SKM-1 treated with dmso at 0.1 percent for 144 hours (cell line): ENCODE measurements around the gene LYSET.
"Not testable (repeated sequence)": the region's sequence is repeated elsewhere in the genome, so short reads cannot be mapped to it uniquely, and the experiment has no call there.

Experiments used
- DNase-seq: peaks from one replicate; lab custom pipeline; 2025; ENCODE audit not compliant: unreplicated experiment; lab: John Stamatoyannopoulos, UW

LYSET gene

DNA sequence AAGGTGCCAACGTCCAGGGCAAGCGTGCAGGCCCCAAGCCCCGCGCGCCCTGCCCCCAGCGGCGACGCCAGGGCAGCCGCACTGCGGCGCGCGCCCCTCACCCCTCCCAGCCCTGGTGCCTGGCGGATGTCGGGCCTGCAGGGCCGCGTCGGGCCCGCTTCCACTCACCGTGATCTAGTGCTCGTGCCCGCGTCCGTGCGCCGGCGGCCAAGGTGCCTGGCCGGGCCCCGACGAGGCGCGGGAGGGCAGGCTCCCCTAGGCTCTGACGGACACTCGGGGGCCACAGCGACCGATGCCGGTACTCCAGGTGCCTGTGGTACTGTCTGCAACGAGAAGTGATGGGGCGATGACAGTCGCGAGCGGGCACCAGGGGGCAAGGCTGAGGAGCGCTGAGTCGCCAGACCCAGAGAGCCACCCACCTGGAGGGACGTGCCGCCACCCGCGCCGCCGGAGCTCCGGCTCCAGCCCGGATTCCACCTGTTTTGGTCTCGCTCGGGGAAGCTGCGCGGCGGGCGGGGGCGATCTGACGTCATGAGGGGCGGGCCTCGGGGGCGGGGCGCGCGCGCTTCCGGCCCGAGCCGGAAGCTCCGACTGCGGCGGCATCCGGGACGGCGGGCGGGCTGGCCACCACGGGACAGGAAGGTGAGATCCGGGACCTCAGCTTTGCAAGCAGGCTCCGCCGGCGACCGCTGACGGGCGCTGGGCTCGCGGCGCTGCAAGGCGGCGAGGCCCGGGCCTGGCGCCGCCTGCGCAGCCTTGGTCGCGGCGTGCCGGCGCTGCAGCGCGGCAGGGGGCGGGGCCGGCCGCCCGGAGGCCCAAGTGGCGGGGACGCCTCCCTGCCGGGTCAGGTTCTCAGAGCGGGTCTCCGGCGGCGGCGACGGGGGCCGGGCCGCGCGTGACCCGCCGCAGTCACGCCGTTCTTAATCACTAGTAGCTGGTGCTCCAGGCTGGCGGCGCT is at the start of gene LYSET, which contains the start of gene MOAP1:
TSS of gene LYSET (plus strand) at position 927 of the 958 bp plus-strand sequence. CDS start 89 bp downstream, outside the sequence.
TSS of gene MOAP1 (minus strand) at position 507 of the 958 bp plus-strand sequence. CDS start 655 bp downstream, outside the sequence.
- DNase-seq: peak; percentile 54

GRCh38 chr14:93135399-93135798 is 49.7 kb upstream of the LYSET start:
- DNase-seq: no peak

GRCh38 chr14:93136009-93136408 is 49.1 kb upstream of the LYSET start:
- DNase-seq: no peak

GRCh38 chr14:93136508-93136907 is 48.6 kb upstream of the LYSET start:
- not testable (repeated sequence) for DNase-seq

DNA sequence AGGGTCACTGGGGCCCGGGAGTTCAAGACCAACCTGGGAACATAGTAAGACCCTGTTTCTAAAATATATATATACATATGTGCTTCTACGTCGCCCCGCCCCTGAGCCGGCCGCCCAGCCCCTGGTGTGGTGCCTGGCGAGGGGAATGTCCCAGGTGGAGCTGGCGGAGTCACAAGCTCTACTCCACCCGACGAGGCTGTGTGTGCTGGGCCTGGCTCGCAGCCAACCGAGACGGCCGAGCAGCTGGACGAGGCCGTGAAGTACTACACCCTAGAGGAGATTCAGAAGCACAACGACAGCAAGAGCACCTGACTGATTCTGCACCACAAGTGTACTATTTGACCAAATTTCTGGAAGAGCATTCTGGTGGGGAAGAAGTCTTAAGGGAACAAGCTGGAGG is 47.3 kb upstream of the LYSET start:
- no peak for DNase-seq

- DNase-seq: no peak
These were observed 42.1 kb upstream of the LYSET start for GRCh38 chr14:93142854-93143652.

- no peak for DNase-seq
These were observed 39.0 kb upstream of the LYSET start for GRCh38 chr14:93146119-93146518.

- no peak for DNase-seq
These were observed 36.1 kb upstream of the LYSET start for GRCh38 chr14:93148979-93149378.

DNA sequence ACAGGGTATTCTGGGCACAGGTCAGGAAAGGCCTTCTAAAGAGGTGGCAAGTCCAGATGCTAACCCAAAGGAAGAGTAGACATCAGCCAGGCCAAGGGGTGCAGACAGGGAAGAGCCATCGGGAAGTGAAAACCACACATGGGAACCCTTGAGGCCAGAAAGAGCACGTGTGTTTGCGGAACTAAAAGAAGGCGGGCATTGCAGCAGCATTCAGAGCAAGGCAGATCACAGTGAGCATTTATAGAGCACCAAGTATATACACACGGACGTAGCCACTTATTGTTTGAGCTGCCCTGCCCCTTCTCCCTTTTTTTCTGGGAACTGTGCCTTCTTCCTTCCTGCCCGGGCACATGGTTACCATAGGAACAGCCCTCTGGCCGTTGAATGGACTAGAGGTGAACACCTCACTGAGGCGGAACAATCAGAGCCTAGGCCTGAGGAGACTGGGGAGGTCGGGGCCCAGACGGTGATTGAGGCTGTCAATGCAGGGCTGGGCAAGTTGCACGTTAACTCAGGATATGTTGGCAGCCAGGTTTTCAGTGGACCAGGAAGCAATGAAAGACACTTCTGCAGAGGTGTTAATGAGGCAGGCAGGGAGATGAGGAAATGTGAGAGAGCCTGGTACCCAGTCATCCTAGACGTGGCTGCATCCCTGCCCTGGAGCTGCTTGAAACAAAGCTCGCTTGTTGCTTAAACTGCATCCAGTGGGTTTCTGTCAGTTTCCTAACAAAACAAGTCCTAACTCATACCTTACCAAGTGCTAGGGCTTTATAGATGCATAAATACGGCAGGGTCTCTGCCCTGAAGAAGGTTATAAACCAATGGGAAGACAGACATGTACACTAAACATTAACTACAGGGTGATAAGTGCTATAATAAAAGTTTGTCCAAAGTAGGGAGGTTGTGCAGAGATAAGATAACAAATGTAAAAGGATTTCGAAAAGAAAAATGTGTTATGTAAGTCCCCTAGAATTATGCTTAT is 34.6 kb upstream of the LYSET start:
- no peak for DNase-seq

GRCh38 chr14:93153121-93153520 is 32.0 kb upstream of the LYSET start:
- DNase-seq: no peak

DNA sequence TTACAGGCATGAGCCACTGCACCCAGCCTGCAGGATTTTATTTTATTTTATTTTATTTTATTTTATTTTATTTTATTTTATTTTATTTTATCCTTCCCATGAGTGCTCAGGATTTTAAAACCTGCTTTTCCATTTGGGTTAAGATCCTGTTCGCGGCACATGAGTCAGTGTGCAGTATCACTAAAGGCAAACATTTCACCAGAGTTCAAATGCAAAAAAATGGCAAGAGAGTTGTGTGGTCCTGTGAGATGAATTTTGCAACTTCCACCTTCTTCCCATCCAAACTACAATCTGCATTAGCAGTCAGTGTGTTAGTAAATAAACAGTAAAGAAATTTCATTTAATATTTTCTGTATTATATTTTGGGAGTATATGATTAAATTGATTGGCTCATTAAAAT is 29.4 kb upstream of the LYSET start:
- DNase-seq: no peak

DNA sequence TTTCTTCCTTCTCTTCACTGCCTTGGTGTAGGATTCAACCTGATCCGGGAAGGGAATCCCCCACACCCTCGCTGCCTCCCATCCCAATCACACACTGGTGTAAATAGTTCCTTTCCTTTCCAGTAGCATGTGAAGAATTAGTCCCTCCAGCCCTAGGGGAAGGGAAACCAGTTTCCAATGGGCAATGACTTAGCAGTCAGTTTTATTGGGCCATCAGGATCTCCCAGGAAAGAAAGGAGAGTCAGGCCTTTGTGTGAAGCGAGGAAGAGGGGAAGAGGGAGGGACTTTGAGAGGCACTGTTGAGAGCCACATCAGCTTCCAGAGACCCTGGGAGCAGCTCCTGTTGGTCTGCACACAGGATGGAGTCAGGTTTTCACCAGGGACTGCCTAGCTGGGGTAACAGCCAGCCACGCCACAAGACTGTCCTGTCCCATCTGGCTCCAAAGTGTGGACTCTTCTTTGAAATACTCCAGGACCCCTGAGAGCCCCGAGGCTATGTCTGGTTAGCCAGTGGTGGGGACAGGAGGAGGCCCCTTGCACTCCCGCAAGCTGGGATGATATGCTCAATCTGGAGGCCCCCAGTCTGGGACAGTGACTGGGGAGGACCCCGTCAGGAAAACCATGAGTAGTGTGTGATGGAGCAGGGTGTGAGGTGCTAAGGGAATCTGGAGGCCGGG is 28.3 kb upstream of the LYSET start:
- DNase-seq: no peak

GRCh38 chr14:93158349-93158748 is 26.8 kb upstream of the LYSET start:
- DNase-seq: not testable (repeated sequence)

GRCh38 chr14:93159625-93160352 is 25.3 kb upstream of the LYSET start:
- not testable (repeated sequence) for DNase-seq

GRCh38 chr14:93160353-93160801 is 24.7 kb upstream of the LYSET start:
- no peak for DNase-seq

GRCh38 chr14:93161411-93161940 is 23.6 kb upstream of the LYSET start:
- DNase-seq: no peak

- DNase-seq: no peak
These were observed 21.6 kb upstream of the LYSET start for GRCh38 chr14:93163564-93163963.

DNA sequence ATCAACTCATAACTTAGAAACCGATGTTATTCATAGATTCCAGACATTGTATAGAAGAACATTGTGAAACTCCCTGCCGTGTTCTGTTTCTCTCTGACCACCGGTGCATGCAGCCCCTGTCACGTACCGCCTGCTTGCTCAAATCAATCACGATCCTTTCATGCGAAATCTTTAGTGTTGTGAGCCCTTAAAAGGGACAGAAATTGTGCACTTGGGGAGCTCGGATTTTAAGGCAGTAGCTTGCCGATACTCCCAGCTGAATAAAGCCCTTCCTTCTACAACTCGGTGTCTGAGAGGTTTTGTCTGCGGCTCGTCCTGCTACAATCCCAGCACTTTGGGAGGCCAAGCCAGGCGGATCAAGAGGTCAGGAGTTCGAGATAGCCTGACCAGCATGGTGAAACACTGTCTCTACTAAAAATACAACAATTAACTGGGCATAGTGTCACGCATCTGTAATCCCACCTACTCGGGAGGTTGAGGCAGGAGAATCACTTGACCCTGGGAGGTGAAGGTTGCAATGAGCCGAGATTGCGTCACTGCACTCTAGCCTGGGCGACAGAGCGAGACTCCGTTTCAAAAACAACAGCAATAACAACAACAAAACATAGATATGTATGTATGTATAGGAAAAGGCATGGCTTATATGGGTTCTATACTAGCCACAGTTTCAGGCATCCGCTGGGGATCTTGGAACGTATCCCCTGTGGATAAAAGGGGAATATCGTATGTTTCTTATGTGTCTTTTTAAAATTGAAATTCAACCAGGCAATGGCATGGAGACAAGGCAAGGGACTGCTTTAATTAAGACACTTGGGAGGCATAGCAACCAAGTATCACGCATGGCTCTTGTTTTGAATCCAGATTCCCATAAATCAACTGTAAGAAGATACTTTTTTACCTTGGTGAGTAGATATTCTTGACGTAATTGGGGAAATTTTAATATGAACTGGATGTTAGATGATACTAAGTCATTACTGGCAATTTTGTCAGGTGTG is 19.5 kb upstream of the LYSET start:
- not testable (repeated sequence) for DNase-seq
